GM12873 (cell line): Measurements from ENCODE around the gene CCDC149.

Experiments used
- CTCF ChIP-seq: IDR thresholded peaks from 2 replicates; pipeline ENCODE4 v1.5.1; 2012; ENCODE audit warnings: low read depth, mild to moderate bottlenecking, moderate library complexity, low read length, control low read depth; ENCODE audit not compliant: insufficient read depth; ENCODE audit errors: missing control alignments

Gene CCDC149

GRCh38 chr4:24835696-24836095 is 77.1 kb downstream of the CCDC149 start:
- TF ChIP-seq CTCF: no peak

- TF ChIP-seq CTCF: no peak
Observed at GRCh38 chr4:24831637-24832036, 81.2 kb downstream of the CCDC149 start.

- TF ChIP-seq CTCF: no peak
Observed at GRCh38 chr4:24824720-24825119, 88.1 kb downstream of the CCDC149 start.

- TF ChIP-seq CTCF: no peak
Observed at GRCh38 chr4:24820541-24820940, 92.3 kb downstream of the CCDC149 start.

GRCh38 chr4:24816797-24817196 is 96.0 kb downstream of the CCDC149 start:
- no peak for TF ChIP-seq CTCF

- no peak for TF ChIP-seq CTCF
Observed at GRCh38 chr4:24813732-24814131, 99.1 kb downstream of the CCDC149 start.

- no peak for TF ChIP-seq CTCF
Observed at GRCh38 chr4:24810871-24811631, 101.8 kb downstream of the CCDC149 start.
